H1 (cell line): Measurements from ENCODE around the gene WFDC10B. TPM values are rescaled to one million over a fixed set of nuclear protein-coding genes. Genes with fewer than 3 reads are reported as not detected.
"Not testable (repeated sequence)": the region's sequence is repeated elsewhere in the genome, so short reads cannot be mapped to it uniquely, and the experiment has no call there.

Experiments used
- CTCF ChIA-PET: fragments of 300-600 bp; sonication (Branson Sonifier 250); formaldehyde crosslinking; loops from one replicate; lab custom pipeline; 2021; ENCODE audit not compliant: partially characterized antibody; lab: Charles Lee
- POLR2A ChIA-PET: fragments of 300-600 bp; sonication (Branson Sonifier 250); formaldehyde crosslinking; loops from one replicate; lab custom pipeline; 2021; ENCODE audit warnings: inconsistent platforms; ENCODE audit not compliant: partially characterized antibody; lab: Charles Lee
- DNase-seq, 2 experiments: peaks; one replicate each; pipeline versions ENCODE4 v3.0.0 to v3.0.0-alpha.2; 2010 to 2022; ENCODE audit warnings: low spot score in 2 of 2, low read depth in 1 of 2, mixed read lengths in 1 of 2
- FAIRE-seq: peaks from 2 replicates; lab custom pipeline; 2011; peaks lifted over from hg19 to GRCh38; lab: Jason Lieb, UNC
- H2AFZ ChIP-seq: 2 replicates; pipeline ENCODE4 v1.8.1; 2012; ENCODE audit warnings: low read length, inconsistent platforms
- H2AK5ac ChIP-seq: 2 replicates; pipeline ENCODE4 v1.6.1; 2013; ENCODE audit warnings: low read depth, low read length
- H2BK120ac ChIP-seq: replicated peaks from 2 replicates; pipeline ENCODE3; 2013; ENCODE audit warnings: low read depth, low read length, inconsistent platforms
- H2BK12ac ChIP-seq: 2 replicates; pipeline ENCODE4 v1.6.1; 2013; ENCODE audit warnings: low read depth, low read length
- H2BK15ac ChIP-seq: 2 replicates; pipeline ENCODE4 v1.6.1; 2013; ENCODE audit warnings: low read length
- H2BK20ac ChIP-seq: 2 replicates; pipeline ENCODE4 v1.6.1; 2013; ENCODE audit warnings: low read length
- H2BK5ac ChIP-seq: 2 replicates; pipeline ENCODE4 v1.6.1; 2013; ENCODE audit warnings: low read depth, low read length
- H3K14ac ChIP-seq: 2 replicates; pipeline ENCODE4 v1.6.1; 2013; ENCODE audit warnings: inconsistent platforms; ENCODE audit not compliant: insufficient read length
- H3K18ac ChIP-seq: 2 replicates; pipeline ENCODE4 v1.6.1; 2013; ENCODE audit warnings: low read length; ENCODE audit errors: extremely low read depth
- H3K23ac ChIP-seq: 2 replicates; pipeline ENCODE4 v1.6.1; 2013; ENCODE audit warnings: inconsistent platforms; ENCODE audit not compliant: insufficient read length
- H3K23me2 ChIP-seq: 2 replicates; pipeline ENCODE4 v1.6.1; 2013; ENCODE audit warnings: low read depth, low read length
- H3K27ac ChIP-seq: 2 replicates; pipeline ENCODE4 v1.6.1; 2011; ENCODE audit warnings: low read depth, low read length, inconsistent platforms
- H3K27me3 ChIP-seq, 4 experiments: replicated peaks in 1 of 4; 1 replicate in 1 of 4; 2 replicates in 3 of 4; pipeline versions ENCODE4 v1.6.1 to v1.8.1; 2011 to 2013; ENCODE audit warnings: low read length in 3 of 4, mild to moderate bottlenecking in 3 of 4, inconsistent platforms in 2 of 4, mixed read lengths in 2 of 4, moderate library complexity in 1 of 4; ENCODE audit not compliant: control insufficient read depth in 3 of 4, insufficient read depth in 3 of 4; ENCODE audit errors: extremely low read depth in 1 of 4
- H3K36me3 ChIP-seq, 4 experiments: 2 replicates each; pipeline versions ENCODE4 v1.6.1 to v1.8.1; 2011 to 2013; ENCODE audit warnings: mild to moderate bottlenecking in 4 of 4, low read length in 3 of 4, moderate library complexity in 2 of 4, control low read depth in 1 of 4, inconsistent platforms in 1 of 4; ENCODE audit not compliant: insufficient read depth in 4 of 4, control insufficient read depth in 2 of 4
- H3K4ac ChIP-seq: replicated peaks from 2 replicates; pipeline ENCODE3; 2013; ENCODE audit warnings: low read length, low read depth, mixed read lengths, inconsistent platforms; ENCODE audit not compliant: insufficient read length
- H3K4me1 ChIP-seq, 4 experiments: replicated peaks in 1 of 4; 1 replicate in 1 of 4; 2 replicates in 3 of 4; pipeline versions ENCODE4 v1.6.1 to v1.8.1; 2011 to 2013; ENCODE audit warnings: low read length in 3 of 4, inconsistent platforms in 2 of 4, mixed read lengths in 1 of 4; ENCODE audit not compliant: insufficient read depth in 4 of 4, control insufficient read depth in 3 of 4
- H3K4me2 ChIP-seq, 2 experiments: 2 replicates each; pipeline versions ENCODE4 v1.6.1 to v1.8.1; 2011 to 2013; ENCODE audit warnings: low read depth in 2 of 2, low read length in 2 of 2, control low read depth in 1 of 2, inconsistent platforms in 1 of 2, mild to moderate bottlenecking in 1 of 2; ENCODE audit not compliant: insufficient read depth in 1 of 2
- H3K4me3 ChIP-seq, 4 experiments: fragments of 200-600, 300-600 bp in 1 of 4; sonication (generic), shearing (Covaris generic), sonication (Bioruptor Twin) in 1 of 4; 2 replicates each; pipeline versions ENCODE4 v1.5.1 to v1.8.1; 2011 to 2016; ENCODE audit warnings: low read length in 4 of 4, low read depth in 3 of 4, control low read depth in 2 of 4, inconsistent platforms in 2 of 4, mild to moderate bottlenecking in 2 of 4, mixed read lengths in 1 of 4, moderate library complexity in 1 of 4; ENCODE audit not compliant: insufficient read depth in 2 of 4; ENCODE audit errors: extremely low read depth in 1 of 4
- H3K56ac ChIP-seq: replicated peaks from 2 replicates; pipeline ENCODE3; 2013; ENCODE audit warnings: low read depth, mild to moderate bottlenecking, mixed read lengths, low read length, inconsistent platforms; ENCODE audit not compliant: insufficient read length
- H3K79me1 ChIP-seq: 2 replicates; pipeline ENCODE4 v1.6.1; 2013; ENCODE audit warnings: low read depth, low read length, control low read depth
- H3K79me2 ChIP-seq, 2 experiments: 2 replicates each; pipeline versions ENCODE4 v1.6.1 to v1.8.1; 2012 to 2013; ENCODE audit warnings: low read length in 2 of 2, mild to moderate bottlenecking in 2 of 2, inconsistent platforms in 1 of 2; ENCODE audit not compliant: insufficient read depth in 2 of 2, control insufficient read depth in 1 of 2
- H3K9ac ChIP-seq, 4 experiments: replicated peaks in 1 of 4; 1 replicate in 1 of 4; 2 replicates in 3 of 4; pipeline versions ENCODE4 v1.6.1 to v1.8.1; 2011 to 2013; ENCODE audit warnings: low read depth in 3 of 4, low read length in 3 of 4, control low read depth in 2 of 4, mild to moderate bottlenecking in 2 of 4, moderate library complexity in 2 of 4, inconsistent platforms in 1 of 4; ENCODE audit errors: extremely low read depth in 1 of 4
- H3K9me3 ChIP-seq, 2 experiments: 2 replicates each; pipeline versions ENCODE4 v1.6.1 to v1.8.1; 2012 to 2013; ENCODE audit warnings: mild to moderate bottlenecking in 2 of 2, moderate library complexity in 2 of 2, control low read depth in 1 of 2, inconsistent platforms in 1 of 2, low read depth in 1 of 2, low read length in 1 of 2, mixed read lengths in 1 of 2; ENCODE audit not compliant: insufficient read depth in 2 of 2
- H4K20me1 ChIP-seq, 2 experiments: replicated peaks in 1 of 2; 2 replicates each; pipeline versions ENCODE3 to v1.8.1; 2011 to 2013; ENCODE audit warnings: inconsistent platforms in 2 of 2, low read length in 2 of 2, mild to moderate bottlenecking in 1 of 2; ENCODE audit not compliant: insufficient read depth in 2 of 2, control insufficient read depth in 1 of 2
- H4K5ac ChIP-seq: 2 replicates; pipeline ENCODE4 v1.6.1; 2013; ENCODE audit warnings: low read length, low read depth, mixed read lengths, inconsistent platforms; ENCODE audit not compliant: insufficient read length
- H4K8ac ChIP-seq: 2 replicates; pipeline ENCODE4 v1.8.0; 2013; ENCODE audit warnings: mild to moderate bottlenecking, moderate library complexity, low read length, inconsistent platforms; ENCODE audit not compliant: insufficient read depth; ENCODE audit errors: extremely low read depth
- H4K91ac ChIP-seq: replicated peaks from 2 replicates; pipeline ENCODE3; 2013; ENCODE audit warnings: low read length, mixed read lengths, inconsistent platforms; ENCODE audit not compliant: insufficient read length
- WGBS, 2 experiments: shearing (Covaris generic) in 1 of 2; methylation state at CpG; one replicate each; pipeline versions ENCODE4 v1.1.6 to v1.1.7; 2013 to 2015; ENCODE audit warnings: low lambda C conversion rate in 2 of 2, mixed read lengths in 2 of 2, inconsistent platforms in 1 of 2, low coverage in 1 of 2, missing lambda C conversion rate in 1 of 2; ENCODE audit not compliant: insufficient replicate concordance in 2 of 2, insufficient coverage in 1 of 2, insufficient read length in 1 of 2; ENCODE audit errors: extremely low coverage in 1 of 2, missing lambda C conversion rate in 1 of 2; 5-methylcytosine and 5-hydroxymethylcytosine counted together
- polyA plus RNA-seq, 7 experiments: library from polyadenylated mRNA; depleted of rRNA in 3 of 7; stranded (reverse) in 5 of 7; unstranded in 2 of 7; fragments of >200 nt in 5 of 7; fragments of 200-250 nt in 2 of 7; gene quantifications; 1 replicate in 5 of 7; 2 replicates in 1 of 7; 4 replicates in 1 of 7; pipeline versions ENCODE4 v1.2.1 to v1.2.3, GENCODE V29; 2011 to 2013; ENCODE audit warnings: missing spikeins in 2 of 7, mixed read lengths in 2 of 7
- total RNA-seq: library from RNA; stranded (reverse); fragmentation: NEBNext Ultra II Directional; extraction: Animal tissue kit (Norgen Biotek cat#: 25700); gene quantifications from 2 replicates; pipeline ENCODE4 v1.2.1, GENCODE V29; 2021

The WFDC10B gene
- total and polyA plus RNA-seq, 2 of the 8 experiments (the other 6 are each of a cell fraction or from before 2014, with no cell fraction given), result 0.21 to 0.54 TPM

- CTCF ChIA-PET, result interaction anchor here (2.4 kb wide), 1 partner anchor 78 kb away, joined by 7 read pairs; no protein-coding TSS in a partner anchor
- H3K9ac ChIP-seq, H3K79me2 ChIP-seq, H3K4me2 ChIP-seq, DNase-seq, H2AK5ac ChIP-seq, H4K5ac ChIP-seq, H3K4me1 ChIP-seq, H3K79me1 ChIP-seq, H3K27ac ChIP-seq, H2BK5ac ChIP-seq, H3K27me3 ChIP-seq, H3K4ac ChIP-seq, H3K4me3 ChIP-seq, H4K8ac ChIP-seq, H2BK20ac ChIP-seq, H3K56ac ChIP-seq, H2BK120ac ChIP-seq, H3K18ac ChIP-seq, FAIRE-seq, H2AFZ ChIP-seq, H3K23ac ChIP-seq, H3K36me3 ChIP-seq, POLR2A ChIA-PET, H3K23me2 ChIP-seq, H2BK12ac ChIP-seq, H4K20me1 ChIP-seq, H4K91ac ChIP-seq, H2BK15ac ChIP-seq, H3K14ac ChIP-seq: not testable (repeated sequence)
- WGBS, 2 experiments, result 94% methylated on average over 8 of the region's 12 CpGs; no CpG with 5 or more reads in 1 of the 2 experiments
- H3K9me3 ChIP-seq, result peaks cover 11% of the 10 kb centered on the region in 2 experiments; a peak in 3 of 4 replicates
Observed at GRCh38 chr20:45693346-45693745, 11.5 kb downstream of the WFDC10B start.
